ENCODE data around the gene PTGIR.

DNA sequence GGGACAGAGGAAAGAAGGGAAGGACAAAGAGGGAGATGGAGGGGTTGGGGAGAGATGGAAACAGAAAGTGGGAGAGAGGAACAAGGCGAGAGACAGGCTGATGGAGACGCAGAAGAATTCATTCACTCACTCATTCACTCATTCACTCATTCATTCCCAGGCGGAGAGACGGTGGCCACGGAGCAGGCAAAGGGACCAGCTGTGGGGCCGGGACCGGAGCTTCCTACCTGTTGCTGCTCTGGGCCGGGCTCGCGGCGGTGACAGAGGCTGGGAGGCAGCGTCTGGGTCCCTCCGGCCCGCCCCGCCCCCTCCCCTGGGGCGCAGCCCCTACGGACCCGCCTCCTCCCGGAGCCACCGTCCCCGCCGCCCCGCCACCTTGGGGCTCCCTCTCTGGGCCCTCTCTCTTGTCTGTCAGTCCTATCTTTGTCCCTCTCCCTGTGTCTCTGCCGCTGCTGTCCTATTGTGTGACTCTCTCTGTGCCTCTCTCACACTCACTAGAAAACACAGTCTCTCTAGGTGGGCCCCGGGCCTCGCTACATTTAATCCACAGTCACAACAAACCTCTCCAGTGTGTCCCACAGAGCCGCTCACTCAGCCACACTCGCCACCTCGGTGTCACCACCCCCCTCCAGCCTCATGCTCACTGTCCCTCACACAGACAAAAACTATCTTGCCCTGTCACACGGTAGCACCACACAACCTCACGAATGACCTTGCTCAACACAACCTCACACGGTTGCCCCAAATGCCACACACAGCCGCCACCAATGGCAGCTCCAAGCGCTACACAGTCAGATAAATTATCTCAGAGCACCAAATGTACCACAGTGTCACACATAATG lies 11.3 kb upstream of the PTGIR start, which contains the start of gene GNG8:
- TF ChIP-seq CTCF (IDR thresholded peaks at IDR 0.05) (no peak), POLR2AphosphoS5 (IDR thresholded peaks at IDR 0.05) (no peak)

Data from transverse colon (tissue), 4 donors.